GM18858 (cell line): ENCODE results near the gene NEDD4L.

ENCODE experiments used
- ATAC-seq: cut with Tn5 transposase; IDR thresholded peaks from one replicate; pipeline ENCODE4 v1.9.1; 2021; ENCODE audit not compliant: unreplicated experiment

NEDD4L gene

DNA sequence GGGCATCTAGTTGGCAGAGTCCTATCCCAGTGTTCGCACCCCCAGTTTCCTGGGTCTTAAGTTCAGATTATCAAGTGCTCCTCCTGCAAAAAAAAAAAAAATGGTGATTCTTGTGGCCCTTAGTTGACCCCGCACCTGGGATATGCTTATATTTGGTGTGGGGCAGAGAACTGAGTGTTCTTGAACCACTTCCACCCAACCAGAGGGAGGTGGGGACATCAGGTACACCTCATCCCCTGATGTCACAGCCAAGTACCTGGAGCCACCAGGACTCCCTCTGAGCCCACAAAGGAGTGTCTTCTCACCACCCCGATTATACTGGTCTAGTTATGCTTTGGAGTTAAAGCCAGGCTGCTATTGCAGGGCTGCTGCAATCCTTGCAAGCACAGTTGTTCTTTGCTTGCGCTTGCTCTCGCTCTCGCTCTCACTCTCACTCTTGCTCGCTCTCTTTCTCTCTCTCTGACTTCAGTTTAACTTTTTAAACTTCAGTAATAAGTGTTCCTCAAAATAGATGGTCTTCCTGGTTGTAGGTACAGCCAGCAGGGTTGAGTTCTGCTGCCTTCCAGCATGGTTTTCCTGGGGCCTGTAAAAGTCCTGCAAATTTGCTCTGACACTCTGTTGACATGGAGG, 265.7 kb downstream of the NEDD4L start:
- no peak for ATAC-seq

DNA sequence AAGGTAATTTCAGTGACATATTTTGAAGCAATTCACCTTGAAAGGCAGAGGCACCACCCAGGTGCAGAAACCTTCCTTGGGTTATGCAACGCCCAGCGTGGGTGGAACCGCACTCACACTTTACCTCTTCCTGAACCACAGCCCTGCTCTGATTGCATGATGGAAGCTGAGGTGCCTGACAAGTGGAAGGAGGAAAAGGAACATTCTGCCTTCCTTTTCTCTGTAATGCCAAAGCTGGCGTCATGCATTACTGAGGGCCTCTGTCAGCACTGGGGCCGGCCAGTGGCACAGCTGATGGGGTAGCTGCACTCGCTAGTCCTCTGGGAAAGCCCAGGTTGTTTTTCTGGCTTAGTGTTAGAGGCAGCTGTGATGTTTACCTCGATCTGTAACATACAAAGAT, 266.5 kb downstream of the NEDD4L start:
- ATAC-seq = no peak

DNA sequence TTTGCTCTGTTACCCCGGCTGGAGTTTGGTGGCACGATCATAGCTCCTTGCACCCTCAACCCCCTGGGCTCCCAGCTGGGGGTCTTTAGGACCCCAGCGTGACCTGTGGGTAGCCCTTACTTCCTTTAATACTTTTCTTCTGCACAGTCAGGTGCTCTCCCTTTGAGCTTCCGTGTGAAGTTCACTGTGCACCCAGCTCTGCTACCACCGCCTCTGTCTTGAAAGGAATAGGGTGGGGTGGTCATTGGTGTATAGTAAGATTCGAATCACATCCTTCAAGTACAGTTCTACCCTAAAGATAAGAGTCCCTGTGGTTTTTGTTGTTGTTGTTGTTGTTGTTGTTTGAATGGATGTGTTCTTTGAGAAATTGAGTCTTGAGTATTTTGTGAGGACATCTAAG, 267.4 kb downstream of the NEDD4L start:
- no peak for ATAC-seq

DNA sequence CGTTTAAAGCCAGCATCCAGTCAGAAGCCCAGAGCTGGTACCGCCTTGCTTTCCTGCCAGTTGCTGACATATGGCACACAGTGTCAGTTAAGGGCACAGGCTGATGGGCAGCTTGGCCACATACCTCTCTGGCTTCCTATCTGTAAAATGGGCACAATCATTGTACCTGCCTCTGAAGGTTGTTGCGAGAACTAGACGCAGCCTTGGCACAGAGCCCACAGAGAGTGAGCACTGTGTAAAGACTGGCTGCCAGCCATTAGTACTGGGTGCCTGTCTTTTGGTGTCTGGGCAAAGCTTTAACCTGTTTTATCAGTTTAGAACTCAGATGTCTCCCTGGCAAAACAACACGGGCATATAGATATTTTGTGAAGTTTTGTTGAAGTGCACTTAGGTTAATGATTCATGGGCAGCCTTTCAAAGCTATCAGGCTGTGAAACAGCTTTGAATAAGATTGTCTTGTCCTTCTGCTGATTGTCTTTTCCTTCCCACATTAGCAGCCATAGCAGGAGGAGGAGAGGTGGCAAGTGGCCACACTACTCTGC, 269.5 kb downstream of the NEDD4L start:
- ATAC-seq = no peak

DNA sequence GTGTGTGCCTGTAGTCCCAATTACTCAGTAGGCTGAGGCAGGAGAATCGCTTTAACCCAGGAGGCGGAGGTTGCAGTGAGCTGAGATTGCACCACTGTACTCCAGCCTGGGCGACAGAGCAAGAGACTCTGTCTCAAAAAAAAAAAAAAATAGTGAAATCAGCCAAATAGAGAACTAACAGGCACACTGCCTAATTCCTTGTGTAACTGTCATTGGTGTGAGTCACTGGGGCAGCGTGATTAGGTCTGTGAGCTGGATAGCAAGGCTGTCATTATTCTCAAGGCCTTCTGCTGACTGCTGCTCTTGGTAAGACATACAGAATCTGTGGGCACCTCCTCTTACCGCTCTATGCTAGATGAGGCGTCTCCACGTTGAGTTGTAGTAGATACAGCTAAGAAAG, 270.3 kb downstream of the NEDD4L start:
- no peak for ATAC-seq

DNA sequence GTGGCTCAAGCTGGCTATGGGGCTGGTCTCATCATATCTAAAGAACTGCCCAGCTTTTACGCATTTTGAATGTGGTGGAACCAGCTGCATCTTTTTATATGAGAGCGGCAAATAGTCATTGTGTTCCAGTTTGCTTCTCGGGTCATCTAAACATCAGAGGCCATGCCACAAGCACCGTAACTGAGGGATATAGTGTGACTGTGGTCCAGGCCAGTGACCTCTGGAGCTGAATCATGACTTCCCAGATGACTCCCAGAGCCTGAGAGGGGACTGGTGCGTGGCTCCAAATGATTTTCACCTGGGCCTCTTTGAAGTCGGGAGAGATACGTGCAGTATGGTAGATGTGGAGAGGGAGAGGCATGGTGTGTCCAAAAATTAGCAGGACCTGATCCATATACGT, 271.0 kb downstream of the NEDD4L start:
- no peak for ATAC-seq

DNA sequence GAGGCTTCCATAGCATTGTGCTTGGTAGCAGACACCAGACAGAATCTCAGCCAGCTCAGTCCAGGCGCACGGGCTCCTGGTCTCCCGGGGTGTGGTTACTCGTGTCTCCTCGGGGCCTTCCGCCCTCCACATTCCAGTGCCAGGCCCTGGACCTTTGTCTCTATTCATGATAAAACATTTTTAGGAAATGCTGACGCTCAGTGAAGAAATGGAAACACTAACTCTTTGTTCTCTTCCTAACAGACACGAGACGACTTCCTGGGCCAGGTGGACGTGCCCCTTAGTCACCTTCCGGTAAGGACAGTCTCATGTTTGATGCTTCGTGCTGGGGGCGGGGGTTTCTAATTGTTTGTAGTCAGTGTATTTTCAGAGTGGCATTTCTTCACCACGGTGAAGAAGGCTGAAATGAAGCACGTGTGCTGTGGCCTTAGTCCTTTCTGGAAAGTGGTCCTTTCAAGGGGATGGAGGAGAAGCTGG, 271.8 kb downstream of the NEDD4L start:
- ATAC-seq = no peak

DNA sequence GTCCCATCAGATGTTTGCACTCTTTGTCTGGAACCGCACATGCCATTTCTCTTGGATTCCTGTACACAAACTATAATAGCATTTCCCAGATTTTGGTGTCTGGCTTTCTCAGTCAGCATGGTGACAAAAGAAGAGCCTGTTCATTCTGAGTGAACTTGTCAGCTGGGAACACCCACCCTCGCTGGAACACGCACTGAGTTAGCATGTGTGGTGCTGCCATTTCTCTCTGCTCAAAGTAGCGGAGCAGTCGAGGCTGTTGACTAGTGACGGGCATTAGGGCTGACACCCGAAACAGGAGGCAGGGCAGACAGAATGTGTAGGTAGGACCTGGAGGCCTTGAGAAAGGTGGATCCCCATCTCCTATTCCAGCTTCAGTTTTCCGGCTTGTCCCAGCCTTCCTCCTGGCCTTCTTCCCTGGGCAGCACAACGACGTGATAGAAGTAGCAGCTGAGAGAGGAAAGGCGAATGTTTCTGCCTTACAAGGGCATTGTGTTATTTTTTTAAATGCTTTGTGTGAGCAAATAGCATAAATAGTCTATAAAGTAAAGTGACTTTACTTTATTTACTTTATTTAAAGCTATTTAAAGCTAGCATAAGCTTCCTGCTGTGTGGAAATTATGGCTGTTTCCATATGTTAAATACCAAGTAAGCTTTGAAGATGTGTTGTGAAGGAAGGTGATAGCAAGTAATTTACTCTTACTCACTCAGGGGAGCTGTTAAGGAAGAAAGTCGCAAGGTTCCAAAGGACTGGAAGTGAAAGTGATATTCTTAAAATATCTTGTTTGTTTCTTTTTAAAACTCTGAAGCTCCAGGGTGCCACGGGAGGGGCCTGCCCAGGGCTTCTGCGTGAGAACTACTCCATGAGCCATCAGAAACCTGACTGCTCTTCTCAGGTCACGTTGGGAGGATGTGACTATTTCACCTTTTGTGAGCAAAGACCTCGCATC, 272.6 kb downstream of the NEDD4L start:
- ATAC-seq = no peak

DNA sequence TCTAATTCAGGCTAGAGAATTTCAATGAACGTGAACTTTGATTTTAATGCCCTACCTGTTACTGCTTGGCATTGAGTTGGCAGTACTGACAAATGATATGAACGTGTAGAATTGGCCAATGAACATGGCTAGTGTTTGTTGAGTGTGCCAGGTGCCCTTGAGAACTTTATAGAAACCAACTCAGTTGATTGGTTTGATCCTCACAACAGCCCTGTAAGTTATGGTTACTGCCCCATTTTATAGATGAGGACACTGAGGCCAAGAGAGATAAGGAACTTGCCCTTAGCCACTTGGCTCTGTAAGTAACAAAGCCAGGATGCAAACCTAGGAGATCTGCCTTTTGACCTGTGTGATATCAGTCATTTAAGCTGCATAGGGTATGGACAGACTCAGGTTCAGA, 275.7 kb downstream of the NEDD4L start:
- ATAC-seq = no peak

DNA sequence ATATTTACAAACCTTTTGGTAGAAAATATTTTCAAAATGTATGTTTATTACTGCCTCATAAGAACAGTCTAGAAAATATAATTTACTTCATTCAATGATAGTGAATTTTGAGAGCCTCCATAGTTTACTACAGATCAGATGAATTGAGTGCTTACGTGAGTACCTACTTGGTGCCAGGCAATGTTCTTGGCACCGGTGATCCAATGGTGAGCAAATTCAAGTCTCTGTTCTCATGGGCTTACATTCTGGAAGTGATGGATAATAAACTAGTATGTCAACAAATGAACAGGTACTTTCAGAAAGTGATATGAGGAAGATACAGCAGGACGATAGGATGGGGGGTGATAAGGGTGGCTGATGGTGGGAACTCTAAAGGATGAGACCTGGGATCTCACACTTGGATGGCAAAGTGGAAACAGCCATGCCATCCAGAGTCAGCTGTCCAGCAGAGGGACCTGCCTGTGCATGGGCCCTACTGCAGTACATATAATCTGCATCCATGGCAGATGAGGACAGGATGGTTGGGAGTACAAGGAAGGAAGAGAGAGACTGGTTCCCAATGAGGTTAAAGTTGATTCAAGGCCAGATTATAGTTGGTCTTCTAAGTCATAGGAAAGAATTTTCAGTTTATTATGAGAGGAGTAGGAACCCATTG, 277.0 kb downstream of the NEDD4L start:
- ATAC-seq = no peak

DNA sequence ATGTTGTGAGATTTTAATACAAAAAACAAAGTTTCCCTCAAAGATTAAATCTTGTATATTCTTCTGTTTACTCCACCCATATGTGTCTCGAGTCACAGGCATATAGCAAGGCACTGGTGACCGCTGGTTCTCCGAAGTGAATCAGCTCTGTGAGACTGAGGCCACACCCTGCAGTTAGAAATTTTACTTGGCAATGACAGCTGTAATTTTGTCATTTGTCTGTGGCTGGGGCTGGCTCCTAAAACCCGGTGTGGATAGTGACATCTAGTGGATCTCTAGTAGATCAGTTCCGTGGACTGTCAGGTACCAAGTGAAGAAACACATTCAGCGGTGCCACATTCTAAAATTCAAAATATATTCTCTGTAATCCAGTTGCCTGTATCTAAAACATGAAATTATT, 278.0 kb downstream of the NEDD4L start:
- ATAC-seq = peak; percentile 51

DNA sequence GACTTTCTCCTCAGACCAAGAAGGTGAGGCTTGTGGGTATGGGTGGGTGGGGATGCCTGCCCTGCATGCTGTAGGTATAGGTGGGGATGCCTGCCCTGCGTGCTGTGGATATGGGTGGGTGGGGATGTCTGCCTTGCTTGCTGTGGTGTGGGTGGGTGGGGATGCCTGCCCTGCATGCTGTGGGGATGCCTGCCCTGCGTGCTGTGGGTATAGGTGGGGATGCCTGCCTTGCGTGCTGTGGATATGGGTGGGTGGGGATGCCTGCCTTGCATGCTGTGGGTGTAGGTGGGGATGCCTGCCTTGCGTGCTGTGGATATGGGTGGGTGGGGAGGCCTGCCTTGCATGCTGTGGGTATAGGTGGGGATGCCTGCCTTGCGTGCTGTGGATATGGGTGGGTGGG, 278.4 kb downstream of the NEDD4L start:
- ATAC-seq = no peak

DNA sequence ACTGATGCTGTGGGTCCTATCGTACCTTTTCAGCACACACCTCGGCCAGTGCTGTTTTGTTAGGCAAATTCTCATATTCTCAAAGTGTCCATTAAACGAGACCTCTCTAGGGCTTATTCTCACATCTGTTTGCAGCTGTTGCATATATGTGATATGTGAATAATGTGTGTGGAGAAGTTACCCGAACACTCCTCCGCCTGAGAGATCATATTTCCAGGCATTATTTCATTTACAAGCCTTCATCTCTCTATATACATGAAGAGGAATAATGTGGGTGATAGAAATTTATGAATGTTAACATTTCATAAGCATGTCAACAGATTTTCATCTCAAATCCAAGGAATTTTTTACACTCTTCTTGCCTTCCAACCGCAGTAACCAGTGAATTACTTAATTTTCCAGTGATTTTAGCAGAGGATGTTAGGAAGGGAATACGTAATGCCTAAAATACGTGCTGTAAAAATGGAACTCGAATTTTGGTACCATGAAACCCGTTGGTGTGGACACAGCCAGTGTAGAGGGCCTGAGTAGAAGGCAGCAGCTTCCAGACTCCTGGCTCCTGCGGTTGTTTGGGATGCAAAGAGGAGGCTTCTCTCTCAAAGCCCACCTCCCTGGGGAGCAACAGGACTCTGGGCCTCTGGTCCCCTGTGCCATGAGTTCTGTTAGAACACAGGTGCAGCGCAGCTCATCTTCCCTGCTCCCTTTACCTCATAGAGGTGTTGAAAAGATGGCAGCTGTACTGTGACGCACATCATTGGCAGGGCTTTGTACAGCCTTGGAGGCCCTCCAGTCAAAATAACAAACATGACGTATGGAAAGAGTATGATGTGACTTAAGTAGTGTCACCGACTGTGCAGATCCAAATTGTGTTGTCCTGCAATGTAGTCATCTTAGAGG, 280.1 kb downstream of the NEDD4L start:
- ATAC-seq = no peak

DNA sequence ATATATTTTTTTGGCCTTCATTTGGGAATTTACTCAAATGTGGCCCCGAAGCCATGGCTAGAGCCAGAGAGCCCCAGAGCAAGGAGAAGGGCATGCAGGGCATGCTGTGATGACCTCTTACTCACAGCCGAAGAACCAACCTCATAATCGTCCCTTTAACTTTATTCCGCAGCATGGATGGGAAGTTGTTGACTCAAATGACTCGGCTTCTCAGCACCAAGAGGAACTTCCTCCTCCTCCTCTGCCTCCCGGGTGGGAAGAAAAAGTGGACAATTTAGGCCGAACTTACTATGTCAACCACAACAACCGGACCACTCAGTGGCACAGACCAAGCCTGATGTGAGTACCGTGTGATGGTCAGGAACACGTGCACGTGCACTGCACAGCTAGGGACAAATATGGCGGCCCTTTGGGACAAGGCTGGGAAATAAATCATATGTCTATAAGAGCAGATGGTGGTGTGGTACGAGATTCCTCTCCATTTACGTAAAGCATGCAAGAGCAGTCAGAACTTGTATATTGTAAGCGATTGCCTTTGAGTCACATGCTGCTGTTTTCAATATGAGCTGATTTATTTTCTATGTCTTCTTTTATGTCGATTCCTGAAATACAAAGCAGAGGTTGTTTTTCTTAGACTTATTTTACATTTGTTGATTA, 280.9 kb downstream of the NEDD4L start:
- no peak for ATAC-seq

DNA sequence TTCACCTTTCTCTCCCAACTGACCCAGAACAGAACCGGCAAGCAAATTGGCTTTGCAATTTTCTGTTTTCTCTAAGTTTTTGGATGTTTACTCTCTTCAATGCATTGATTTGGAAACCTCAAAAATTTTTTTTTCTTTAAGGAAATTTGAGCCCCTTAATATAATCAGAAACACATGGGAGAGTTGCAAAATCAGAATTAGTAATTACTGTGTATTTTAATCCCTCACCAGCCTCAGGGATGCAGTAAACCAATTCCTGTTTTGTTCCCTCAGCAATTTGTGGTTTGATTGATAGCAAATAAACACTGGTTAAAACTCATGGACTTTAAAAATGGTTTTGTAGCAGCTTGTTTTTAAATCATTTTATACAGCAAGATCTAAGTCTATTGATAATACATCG, 281.5 kb downstream of the NEDD4L start:
- no peak for ATAC-seq

DNA sequence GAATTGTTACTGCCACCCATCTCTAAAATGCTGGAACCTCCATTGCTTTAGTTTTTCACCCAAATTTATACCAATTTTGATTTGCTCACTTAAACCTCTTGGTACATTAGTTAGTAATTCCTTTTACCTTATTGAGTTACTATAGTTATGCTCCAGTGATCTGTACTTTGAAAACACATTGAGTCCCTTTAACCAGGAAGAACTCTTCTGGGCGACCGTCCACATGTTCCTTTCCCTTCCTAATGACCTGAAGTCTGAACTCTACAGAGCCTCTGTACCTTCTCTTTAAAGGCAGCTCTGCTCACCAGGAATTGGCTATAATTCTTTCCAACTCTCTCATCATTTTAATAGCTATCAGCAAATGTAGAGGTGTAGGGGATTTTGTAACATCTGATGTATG, 290.0 kb downstream of the NEDD4L start:
- no peak for ATAC-seq

DNA sequence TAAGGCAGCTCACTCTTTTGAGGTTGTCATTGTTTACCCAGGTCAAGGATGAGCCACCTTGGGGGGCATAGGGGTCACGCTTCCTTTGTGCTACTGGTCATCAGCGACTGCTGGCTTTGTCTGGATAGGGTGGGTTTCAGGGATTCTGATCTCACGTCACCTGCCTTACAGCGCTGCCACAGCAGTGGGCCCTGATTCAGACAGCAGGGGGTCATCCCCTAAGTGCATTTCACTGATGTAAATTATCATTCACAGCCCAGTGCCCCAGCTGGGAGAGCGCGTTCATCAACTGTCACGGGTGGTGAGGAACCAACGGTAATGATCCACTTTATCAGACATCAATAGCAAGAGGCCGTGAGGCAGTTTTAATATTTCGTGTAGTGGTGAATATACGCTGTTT, 291.2 kb downstream of the NEDD4L start:
- no peak for ATAC-seq

DNA sequence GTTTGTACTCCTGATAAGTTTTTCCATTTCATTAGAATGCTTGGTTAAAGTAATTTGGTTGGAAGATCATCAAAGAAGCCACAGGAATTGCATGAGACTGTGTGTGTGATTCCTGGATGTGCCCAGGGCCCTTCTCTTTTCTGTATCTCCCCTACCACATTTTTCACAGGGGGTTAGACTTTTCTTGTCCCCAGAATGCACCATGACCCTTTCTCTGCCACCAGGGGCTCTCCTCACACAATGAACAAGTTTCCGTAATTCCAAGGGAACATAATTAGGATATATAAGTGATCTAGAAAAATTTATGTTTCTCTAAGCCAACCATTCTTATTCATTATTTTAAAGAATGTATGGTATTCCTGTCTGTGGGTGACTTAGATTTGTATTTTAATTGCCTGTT, 291.8 kb downstream of the NEDD4L start:
- no peak for ATAC-seq

DNA sequence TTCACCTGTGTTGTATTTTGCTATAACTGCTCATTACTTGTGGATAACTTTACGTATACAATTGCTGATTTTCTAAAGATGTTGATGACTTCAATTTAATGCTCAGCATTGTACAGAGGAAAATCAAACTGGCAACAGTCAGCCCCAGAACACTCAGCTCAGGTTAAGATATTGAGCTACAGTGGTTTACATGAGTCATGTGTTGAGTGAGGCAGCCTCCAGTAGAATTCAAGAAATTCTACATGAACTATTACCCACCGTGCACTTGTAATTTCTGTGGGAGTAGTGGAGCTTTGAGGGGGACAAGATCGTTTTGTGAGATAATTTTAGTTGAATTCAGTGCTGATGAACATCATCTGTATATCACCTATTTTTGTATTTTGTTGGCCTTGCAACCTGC, 292.6 kb downstream of the NEDD4L start:
- no peak for ATAC-seq

DNA sequence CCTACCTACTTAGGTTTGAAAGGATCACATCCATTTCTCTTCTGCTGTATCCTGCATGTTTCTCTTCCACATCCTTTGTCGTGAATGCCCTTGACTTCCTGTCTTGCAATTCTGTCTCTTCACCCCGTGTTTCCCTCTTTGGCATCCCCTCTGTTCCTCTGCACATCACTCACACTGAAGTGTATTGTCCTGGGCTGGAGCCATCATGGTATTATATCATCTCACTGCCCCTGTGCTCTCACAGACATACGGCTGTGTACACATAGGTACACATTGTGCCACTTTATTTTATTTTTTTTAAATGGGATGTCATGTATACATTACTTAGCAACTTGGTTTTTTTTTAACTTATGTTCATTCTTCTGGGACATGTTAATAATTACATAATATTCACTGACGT, 293.3 kb downstream of the NEDD4L start:
- ATAC-seq = no peak
